ENCODE data around the gene DLL4.

DNA sequence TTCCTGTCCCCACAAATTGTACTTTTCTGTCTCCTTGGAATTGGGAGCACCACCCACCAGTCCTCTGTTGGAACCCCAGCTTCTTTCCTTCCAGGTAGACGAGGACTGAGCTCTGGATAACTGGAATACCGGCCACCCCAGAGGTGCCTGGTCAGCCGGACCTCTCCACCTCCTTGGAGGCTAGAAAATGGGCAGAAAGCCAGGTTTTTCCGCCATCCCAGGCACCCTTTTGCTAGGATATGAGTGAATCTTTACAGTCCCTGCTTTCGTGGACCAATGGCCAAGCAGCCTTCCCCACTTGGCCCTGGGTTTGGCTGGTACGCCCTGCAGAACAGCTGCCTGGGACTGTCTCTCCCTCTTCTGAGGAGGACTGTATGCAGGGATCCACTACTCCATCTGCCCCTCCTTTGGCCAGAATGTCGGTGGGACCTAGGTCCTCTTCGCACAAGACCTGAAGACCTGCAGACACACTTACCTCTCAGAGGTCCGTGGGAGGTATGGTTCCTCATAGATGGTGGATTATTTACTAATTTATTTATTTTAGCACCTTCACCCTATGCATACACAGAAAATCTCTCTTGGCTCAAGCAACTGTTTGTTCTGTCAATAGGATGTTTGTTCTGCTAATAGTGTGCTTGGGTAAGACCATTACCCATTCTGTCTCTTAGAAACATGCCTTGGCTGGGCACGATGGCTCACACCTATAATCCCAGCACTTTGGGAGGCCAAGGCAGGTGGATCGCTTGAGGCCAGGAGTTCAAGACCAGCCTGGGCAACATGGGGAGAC lies 15.6 kb downstream of the DLL4 start:
- TF ChIP-seq, protein P1, sequence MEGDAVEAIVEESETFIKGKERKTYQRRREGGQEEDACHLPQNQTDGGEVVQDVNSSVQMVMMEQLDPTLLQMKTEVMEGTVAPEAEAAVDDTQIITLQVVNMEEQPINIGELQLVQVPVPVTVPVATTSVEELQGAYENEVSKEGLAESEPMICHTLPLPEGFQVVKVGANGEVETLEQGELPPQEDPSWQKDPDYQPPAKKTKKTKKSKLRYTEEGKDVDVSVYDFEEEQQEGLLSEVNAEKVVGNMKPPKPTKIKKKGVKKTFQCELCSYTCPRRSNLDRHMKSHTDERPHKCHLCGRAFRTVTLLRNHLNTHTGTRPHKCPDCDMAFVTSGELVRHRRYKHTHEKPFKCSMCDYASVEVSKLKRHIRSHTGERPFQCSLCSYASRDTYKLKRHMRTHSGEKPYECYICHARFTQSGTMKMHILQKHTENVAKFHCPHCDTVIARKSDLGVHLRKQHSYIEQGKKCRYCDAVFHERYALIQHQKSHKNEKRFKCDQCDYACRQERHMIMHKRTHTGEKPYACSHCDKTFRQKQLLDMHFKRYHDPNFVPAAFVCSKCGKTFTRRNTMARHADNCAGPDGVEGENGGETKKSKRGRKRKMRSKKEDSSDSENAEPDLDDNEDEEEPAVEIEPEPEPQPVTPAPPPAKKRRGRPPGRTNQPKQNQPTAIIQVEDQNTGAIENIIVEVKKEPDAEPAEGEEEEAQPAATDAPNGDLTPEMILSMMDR (IDR thresholded peaks at IDR 0.05), result no peak
- no peak for TF ChIP-seq EZH2 (IDR thresholded peaks at IDR 0.05; ENCODE audit: borderline replicate concordance, insufficient read depth, low read depth, low read length, poor library complexity, severe bottlenecking)
